ENCODE data around the gene GSTM3.
A peak's percentile ranks its signal among the peaks of the same experiment; 100 is the strongest.

Gene GSTM3

DNA sequence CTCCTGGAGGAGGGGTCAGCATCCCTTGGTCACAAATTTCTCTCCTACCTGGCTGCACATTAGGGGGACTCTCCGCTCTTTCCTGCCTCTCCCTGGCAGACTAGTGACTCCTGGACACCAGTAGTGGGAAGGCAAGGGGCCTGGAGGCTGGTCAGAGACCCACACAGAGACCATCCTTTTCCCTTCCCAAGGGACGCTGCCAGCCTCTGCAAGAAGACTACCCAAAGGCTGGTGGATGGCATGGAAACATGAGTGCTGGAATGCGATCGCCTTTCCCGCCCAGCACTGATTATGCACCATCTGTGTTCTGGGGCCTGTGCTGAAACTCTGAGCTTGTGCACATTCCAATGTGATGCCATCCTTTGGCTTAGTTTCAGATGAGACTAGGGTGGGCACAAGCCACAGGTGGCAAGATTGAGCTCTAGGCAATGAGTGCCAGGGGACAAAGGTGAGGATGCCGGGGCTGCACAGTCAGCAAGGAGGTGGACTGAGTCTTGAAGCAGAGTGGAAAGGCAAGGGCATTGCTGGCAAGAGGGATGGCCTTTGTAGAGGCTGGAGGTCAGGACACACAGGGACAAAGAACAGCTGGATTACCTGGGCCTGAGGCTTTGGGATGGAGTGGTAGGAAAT, 35.5 kb upstream of the GSTM3 start (continued):
- TF ChIP-seq, protein P1, sequence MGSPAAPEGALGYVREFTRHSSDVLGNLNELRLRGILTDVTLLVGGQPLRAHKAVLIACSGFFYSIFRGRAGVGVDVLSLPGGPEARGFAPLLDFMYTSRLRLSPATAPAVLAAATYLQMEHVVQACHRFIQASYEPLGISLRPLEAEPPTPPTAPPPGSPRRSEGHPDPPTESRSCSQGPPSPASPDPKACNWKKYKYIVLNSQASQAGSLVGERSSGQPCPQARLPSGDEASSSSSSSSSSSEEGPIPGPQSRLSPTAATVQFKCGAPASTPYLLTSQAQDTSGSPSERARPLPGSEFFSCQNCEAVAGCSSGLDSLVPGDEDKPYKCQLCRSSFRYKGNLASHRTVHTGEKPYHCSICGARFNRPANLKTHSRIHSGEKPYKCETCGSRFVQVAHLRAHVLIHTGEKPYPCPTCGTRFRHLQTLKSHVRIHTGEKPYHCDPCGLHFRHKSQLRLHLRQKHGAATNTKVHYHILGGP (tag by site-specific recombination; IDR thresholded peaks at IDR 0.05) = no peak
- TF ChIP-seq SCRT2 (tag by site-specific recombination; IDR thresholded peaks at IDR 0.05) (peak; percentile 88), ZNF664 (tag by site-specific recombination; IDR thresholded peaks at IDR 0.05) (no peak)

DNA sequence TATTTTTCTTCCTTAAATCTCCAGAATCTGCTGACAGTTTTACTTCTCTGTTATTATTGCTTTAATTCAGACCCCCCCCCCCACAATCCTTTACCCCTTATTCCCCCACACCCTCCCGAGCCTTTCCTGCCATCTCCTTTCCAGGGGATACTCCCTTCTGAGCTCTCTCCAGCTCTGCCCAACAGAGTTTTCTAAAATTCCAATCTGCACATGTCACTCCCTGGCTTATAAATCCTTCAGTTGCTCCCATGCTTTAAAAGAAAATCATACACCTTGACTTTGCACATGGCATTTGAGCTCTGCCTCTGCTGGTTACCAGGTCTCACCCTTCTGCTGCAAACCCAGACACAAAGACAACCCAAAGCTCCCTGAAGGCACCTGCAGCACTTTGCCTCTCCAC, 34.6 kb upstream of the GSTM3 start:
- H3K4me3 ChIP-seq (ENCODE audit: low read depth, low read length) = no peak overlapping the region
- ChIA-PET CTCF (interaction anchor here (0.7 to 17.6 kb wide), 15 partner anchors 14 to 340 kb away, joined by 3 to 522 read pairs (median 13); partner anchors contain the start of gene AHCYL1), POLR2A (interaction anchor here (0.5 to 2.5 kb wide), 5 partner anchors 136 to 227 kb away, joined by 3 to 20 read pairs (median 6); partner anchors contain the start of genes AHCYL1, AMPD2, GNAI3 and GNAT2)
- H3K9me3 ChIP-seq (ENCODE audit: control insufficient read depth, insufficient read depth, low read depth, low read length) = no peaks in the 10 kb centered on the region
- H3K36me3 ChIP-seq (ENCODE audit: control insufficient read depth in 2 of 2, insufficient read depth in 1 of 2, low read length in 2 of 2) = no peaks in the 10 kb centered on the region
- TF ChIP-seq ZNF514 (tag by site-specific recombination; IDR thresholded peaks at IDR 0.05) (no peak), ELK4 (IDR thresholded peaks at IDR 0.05; ENCODE audit: borderline replicate concordance, low read depth, low read length) (no peak), ZNF776 (tag by site-specific recombination; IDR thresholded peaks at IDR 0.05; ENCODE audit: borderline replicate concordance) (no peak), ZNF175 (tag by site-specific recombination; IDR thresholded peaks at IDR 0.05) (no peak), ZNF2 (tag by site-specific recombination; IDR thresholded peaks at IDR 0.05) (no peak), ZNF248 (tag by site-specific recombination; IDR thresholded peaks at IDR 0.05) (no peak), INSM2 (tag by site-specific recombination; IDR thresholded peaks at IDR 0.05) (no peak), ZNF398 (tag by site-specific recombination; IDR thresholded peaks at IDR 0.05) (no peak), ZNF169 (tag by site-specific recombination; IDR thresholded peaks at IDR 0.05) (no peak), SETDB1 (IDR thresholded peaks at IDR 0.05; ENCODE audit: insufficient read length, low read length) (no peak), REPIN1 (tag by site-specific recombination; IDR thresholded peaks at IDR 0.05; ENCODE audit: low read depth) (no peak), EGR2 (tag by site-specific recombination; IDR thresholded peaks at IDR 0.05; ENCODE audit: low read depth) (no peak), ZNF830 (tag by site-specific recombination; IDR thresholded peaks at IDR 0.05; ENCODE audit: low read depth) (no peak), ZNF174 (tag by site-specific recombination; IDR thresholded peaks at IDR 0.05) (no peak), ZNF664 (tag by site-specific recombination; IDR thresholded peaks at IDR 0.05) (no peak)
- TF ChIP-seq, protein P2, sequence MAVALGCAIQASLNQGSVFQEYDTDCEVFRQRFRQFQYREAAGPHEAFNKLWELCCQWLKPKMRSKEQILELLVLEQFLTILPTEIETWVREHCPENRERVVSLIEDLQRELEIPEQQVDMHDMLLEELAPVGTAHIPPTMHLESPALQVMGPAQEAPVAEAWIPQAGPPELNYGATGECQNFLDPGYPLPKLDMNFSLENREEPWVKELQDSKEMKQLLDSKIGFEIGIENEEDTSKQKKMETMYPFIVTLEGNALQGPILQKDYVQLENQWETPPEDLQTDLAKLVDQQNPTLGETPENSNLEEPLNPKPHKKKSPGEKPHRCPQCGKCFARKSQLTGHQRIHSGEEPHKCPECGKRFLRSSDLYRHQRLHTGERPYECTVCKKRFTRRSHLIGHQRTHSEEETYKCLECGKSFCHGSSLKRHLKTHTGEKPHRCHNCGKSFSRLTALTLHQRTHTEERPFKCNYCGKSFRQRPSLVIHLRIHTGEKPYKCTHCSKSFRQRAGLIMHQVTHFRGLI (tag by site-specific recombination; IDR thresholded peaks at IDR 0.05) = no peak
- no peaks in the 10 kb centered on the region for H3K4me1 ChIP-seq (ENCODE audit: control insufficient read depth, insufficient read depth, low read length)
- H3K27ac ChIP-seq (ENCODE audit: extremely low read depth, low read depth, low read length) = no peak overlapping the region

Data from HEK293 (cell line).